Endothelial cell of umbilical vein (primary cell): ENCODE results near the gene SRM. TPM values are rescaled to one million over a fixed set of nuclear protein-coding genes. Genes with fewer than 3 reads are reported as not detected.

Experiments used
- BruUV-seq: library from RNA; stranded (reverse); fragments of 400-500 nt; replicated peaks from 2 replicates; lab custom pipeline; 2021; lab: Mats Ljungman, UMichigan
- CTCF ChIA-PET: fragments of 300-600, 350-600 bp; sonication (Branson Sonifier 250); formaldehyde crosslinking; loops from one replicate; lab custom pipeline; 2021; ENCODE audit warnings: antibody characterized with exemption, inconsistent platforms; lab: Charles Lee
- POLR2A ChIA-PET: fragments of 300-600, 350-600 bp; sonication (Branson Sonifier 250); formaldehyde crosslinking; loops from one replicate; lab custom pipeline; 2021; ENCODE audit warnings: antibody characterized with exemption, inconsistent platforms; lab: Charles Lee
- DNase-seq: peaks from one replicate; pipeline ENCODE4 v3.0.0-alpha.2; 2011; ENCODE audit warnings: low read depth, low spot score
- FAIRE-seq: peaks from 2 replicates; lab custom pipeline; 2011; peaks lifted over from hg19 to GRCh38; lab: Jason Lieb, UNC
- H2AFZ ChIP-seq: 2 replicates; pipeline ENCODE4 v1.6.0; 2012; ENCODE audit warnings: low read depth, low read length, control low read depth, inconsistent platforms
- H3K27ac ChIP-seq: 2 replicates; pipeline ENCODE4 v1.5.1; 2011; ENCODE audit warnings: low read depth, mild to moderate bottlenecking, control low read depth, low read length, moderate library complexity; ENCODE audit not compliant: insufficient read depth
- H3K27me3 ChIP-seq, 2 experiments: 2 replicates each; pipeline versions ENCODE4 v1.6.0 to v1.6.1; 2011; ENCODE audit warnings: low read length in 2 of 2, mixed read lengths in 1 of 2; ENCODE audit not compliant: control insufficient read depth in 2 of 2, insufficient read depth in 2 of 2
- H3K36me3 ChIP-seq, 2 experiments: 2 replicates in 1 of 2; 3 replicates in 1 of 2; pipeline ENCODE4 v1.5.1; 2011; ENCODE audit warnings: low read length in 2 of 2, mild to moderate bottlenecking in 1 of 2, moderate library complexity in 1 of 2; ENCODE audit not compliant: control insufficient read depth in 2 of 2, insufficient read depth in 2 of 2; ENCODE audit errors: extremely low read depth in 1 of 2
- H3K4me1 ChIP-seq: 3 replicates; pipeline ENCODE4 v1.5.1; 2011; ENCODE audit warnings: mild to moderate bottlenecking, low read length; ENCODE audit not compliant: control insufficient read depth, insufficient read depth; ENCODE audit errors: extremely low read depth
- H3K4me2 ChIP-seq: 2 replicates; pipeline ENCODE4 v1.6.1; 2011; ENCODE audit warnings: low read length, control low read depth, mixed read lengths; ENCODE audit not compliant: insufficient read depth
- H3K4me3 ChIP-seq, 3 experiments: fragments of 200-600 bp in 1 of 3; sonication (generic), shearing (Covaris generic) in 1 of 3; replicated peaks in 1 of 3; 2 replicates each; pipeline ENCODE4 v1.5.1; 2011 to 2016; ENCODE audit warnings: control low read depth in 3 of 3, low read length in 3 of 3, mild to moderate bottlenecking in 2 of 3, inconsistent platforms in 1 of 3, low read depth in 1 of 3, moderate library complexity in 1 of 3; ENCODE audit not compliant: insufficient read depth in 1 of 3
- H3K79me2 ChIP-seq: 2 replicates; pipeline ENCODE4 v1.6.0; 2012; ENCODE audit warnings: low read length, inconsistent platforms; ENCODE audit not compliant: control insufficient read depth, insufficient read depth
- H3K9ac ChIP-seq: replicated peaks from 2 replicates; pipeline ENCODE3; 2011; ENCODE audit warnings: low read length, control low read depth; ENCODE audit not compliant: insufficient read depth; ENCODE audit errors: extremely low read depth
- H3K9me1 ChIP-seq: replicated peaks from 3 replicates; pipeline ENCODE4 v1.6.0; 2011; ENCODE audit warnings: mild to moderate bottlenecking, low read length; ENCODE audit not compliant: control insufficient read depth, insufficient read depth; ENCODE audit errors: extremely low read depth
- H3K9me3 ChIP-seq: replicated peaks from 2 replicates; pipeline ENCODE4 v1.5.1; 2012; ENCODE audit warnings: low read length, inconsistent platforms; ENCODE audit not compliant: control insufficient read depth, insufficient read depth
- H4K20me1 ChIP-seq: replicated peaks from 2 replicates; pipeline ENCODE3; 2011; ENCODE audit warnings: mild to moderate bottlenecking, low read length; ENCODE audit not compliant: control insufficient read depth, insufficient read depth; ENCODE audit errors: extremely low read depth
- CTCF ChIP-seq, 2 donors: IDR thresholded peaks; 1 replicate in 1 of 2; 2 replicates in 1 of 2; pipeline ENCODE4 v1.5.1; 2011; ENCODE audit warnings: low read length in 2 of 2, mild to moderate bottlenecking in 2 of 2, moderate library complexity in 2 of 2, control low read depth in 1 of 2, inconsistent platforms in 1 of 2, low read depth in 1 of 2; ENCODE audit not compliant: insufficient read depth in 1 of 2; ENCODE audit errors: extremely low read depth in 1 of 2
- EZH2 ChIP-seq: IDR thresholded peaks from 2 replicates; pipeline ENCODE4 v1.6.1; 2012; ENCODE audit warnings: borderline replicate concordance, low read depth, mild to moderate bottlenecking, moderate library complexity, low read length, inconsistent platforms; ENCODE audit not compliant: severe bottlenecking
- FOS ChIP-seq: IDR thresholded peaks from 2 replicates; pipeline ENCODE4 v1.6.1; 2011; ENCODE audit warnings: mild to moderate bottlenecking, low read length, moderate library complexity, borderline replicate concordance; ENCODE audit not compliant: insufficient read depth
- GATA2 ChIP-seq: IDR thresholded peaks from 2 replicates; pipeline ENCODE4 v1.7.0; 2011; ENCODE audit warnings: low read depth, mild to moderate bottlenecking, moderate library complexity, mixed read lengths, low read length; ENCODE audit not compliant: insufficient read length, insufficient read depth
- JUN ChIP-seq: IDR thresholded peaks from 2 replicates; pipeline ENCODE4 v1.6.1; 2011; ENCODE audit warnings: borderline replicate concordance, low read depth; ENCODE audit not compliant: insufficient read length, insufficient read depth
- MAX ChIP-seq: IDR thresholded peaks from 2 replicates; pipeline ENCODE4 v1.6.1; 2011; ENCODE audit not compliant: insufficient read depth, insufficient read length
- MYC ChIP-seq: IDR thresholded peaks from one replicate; pipeline ENCODE4 v1.6.1; 2011; ENCODE audit warnings: mild to moderate bottlenecking, low read depth, low read length
- POLR2A ChIP-seq: IDR thresholded peaks from 2 replicates; pipeline ENCODE4 v1.6.1; 2012; ENCODE audit warnings: low read depth, mild to moderate bottlenecking, control low read depth, low read length
- POLR2AphosphoS5 ChIP-seq: IDR thresholded peaks from 2 replicates; pipeline ENCODE4 v1.6.1; 2012; ENCODE audit warnings: low read depth, mild to moderate bottlenecking, control low read depth, low read length, moderate library complexity; ENCODE audit not compliant: insufficient read depth
- dilution Hi-C: fragments of 300-500 bp; cut with MboI; formaldehyde crosslinking; loops from one replicate; pipeline ENCODE4 v1.15.0; 2019; ENCODE audit warnings: low sequenced_read_pairs; ENCODE audit not compliant: extremely low pct_ligation_motif_present
- intact Hi-C: fragments of 100-400 bp; cut with micrococcal nuclease; formaldehyde crosslinking; loops from one replicate; pipeline ENCODE4 v1.10.0; 2022
- polyA plus RNA-seq, 4 experiments: library from polyadenylated mRNA; depleted of rRNA in 3 of 4; stranded (reverse) in 3 of 4; unstranded in 1 of 4; fragments of >200 nt; gene quantifications; 2 replicates each; pipeline versions ENCODE4 v1.2.1 to v1.2.3, GENCODE V29; 2011 to 2012; ENCODE audit warnings: missing spikeins in 1 of 4
- total RNA-seq: library from RNA; stranded (reverse); gene quantifications from 2 replicates; pipeline ENCODE4 v1.2.3, GENCODE V29; 2021

Gene SRM
- total and polyA plus RNA-seq, 2 donors (not counting 3 experiments of a cell fraction or from before 2014, with no cell fraction given) = 81.3 to 172 TPM

DNA sequence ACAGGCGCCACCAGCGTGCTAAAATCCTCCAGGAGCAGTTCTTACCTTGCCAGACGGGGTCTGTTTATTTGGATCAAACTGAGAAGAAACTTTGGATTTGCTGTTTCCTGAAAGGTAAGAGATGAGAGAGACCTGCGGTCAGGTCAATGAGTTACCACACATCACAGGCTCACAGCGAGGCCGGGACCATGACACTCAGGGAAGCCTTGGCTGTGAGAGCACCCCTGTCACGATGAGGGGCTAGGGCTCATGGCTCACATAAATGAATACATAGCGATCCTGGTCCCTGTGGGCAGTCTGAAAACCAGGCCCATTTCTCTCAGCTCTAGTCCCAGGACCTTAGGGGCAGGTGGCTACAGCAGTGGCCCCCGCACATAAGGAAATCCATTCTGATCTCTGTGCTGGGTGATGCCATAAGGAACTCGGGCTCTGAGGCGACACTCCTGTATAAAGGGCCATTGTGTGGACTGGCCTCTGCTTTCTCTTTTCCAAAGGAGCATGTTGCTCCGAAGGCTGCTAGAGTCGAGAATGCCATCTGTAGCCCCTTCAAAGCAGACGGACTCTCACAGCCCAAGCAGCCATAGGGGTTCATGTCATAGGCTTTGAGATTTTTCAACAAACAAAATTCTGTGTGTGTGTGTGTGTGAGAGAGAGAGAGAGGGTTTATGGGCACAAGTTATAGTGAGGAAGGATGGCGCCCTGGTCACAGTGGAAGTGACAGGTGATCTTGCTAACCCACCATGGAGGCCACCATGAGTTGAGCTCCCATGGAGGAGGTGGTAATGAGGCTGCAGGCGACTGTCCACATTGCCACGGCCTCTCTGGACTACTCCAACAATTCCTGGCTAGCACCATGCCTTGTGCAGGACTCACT is 9.0 kb upstream of the SRM start:
- no peak overlapping the region for H3K9ac ChIP-seq
- H4K20me1 ChIP-seq = no peaks in the 10 kb centered on the region
- POLR2A ChIA-PET = no interaction called here
- no peaks in the 10 kb centered on the region for H3K9me3 ChIP-seq
- TF ChIP-seq JUN (no peak), POLR2A (no peak), CTCF (IDR thresholded peaks at IDR 0.05; ENCODE audit: extremely low read depth in 1 of 2, insufficient read depth in 1 of 2, low read depth in 1 of 2, low read length in 2 of 2) (no peak), GATA2 (no peak), MAX (no peak), EZH2 (no peak), POLR2AphosphoS5 (no peak), FOS (no peak), MYC (no peak)
- intact Hi-C loops = no loop called here
- no peaks in the 10 kb centered on the region for H3K4me1 ChIP-seq
- no peaks in the 10 kb centered on the region for H3K79me2 ChIP-seq
- dilution Hi-C loops = no loop called here
- BruUV-seq = no TSS peak
- no peak for FAIRE-seq
- H3K4me3 ChIP-seq = no peak overlapping the region
- CTCF ChIA-PET = no interaction called here
- no peak overlapping the region for H2AFZ ChIP-seq
- no peak overlapping the region for H3K4me2 ChIP-seq
- DNase-seq = no peak
- peaks cover 29 to 51% of the 10 kb centered on the region in 2 experiments for H3K36me3 ChIP-seq
- H3K27ac ChIP-seq = no peak overlapping the region
- H3K27me3 ChIP-seq = no peaks in the 10 kb centered on the region
- no peaks in the 10 kb centered on the region for H3K9me1 ChIP-seq
